WTC11 (cell line): ENCODE data around the gene MTX1.

Source experiments
- ATF3 ChIP-seq: sonication (generic); formaldehyde crosslinking; conservative IDR thresholded peaks from 2 replicates; pipeline ENCODE4 v1.8.1; 2022; ENCODE audit warnings: mild to moderate bottlenecking, missing genetic modification reagents
- ATF6 ChIP-seq: sonication (generic); formaldehyde crosslinking; IDR thresholded peaks from 2 replicates; pipeline ENCODE4 v1.8.1; 2023; ENCODE audit warnings: mild to moderate bottlenecking, missing genetic modification reagents
- CTCF ChIP-seq: fragments of 200-600 bp; IDR thresholded peaks from 2 replicates; pipeline ENCODE4 v1.8.0; 2022; ENCODE audit warnings: antibody characterized with exemption
- ELF4 ChIP-seq: sonication (generic); formaldehyde crosslinking; IDR thresholded peaks from 2 replicates; pipeline ENCODE4 v1.8.1; 2022; ENCODE audit warnings: low read depth, mild to moderate bottlenecking, moderate library complexity, missing genetic modification reagents
- ESRRA ChIP-seq: sonication (generic); formaldehyde crosslinking; IDR thresholded peaks from 2 replicates; pipeline ENCODE4 v1.8.1; 2022; ENCODE audit warnings: mild to moderate bottlenecking, missing genetic modification reagents, borderline replicate concordance
- SP1 ChIP-seq: sonication (generic); formaldehyde crosslinking; conservative IDR thresholded peaks from 2 replicates; pipeline ENCODE4 v1.8.1; 2022; ENCODE audit warnings: missing genetic modification reagents

DNA sequence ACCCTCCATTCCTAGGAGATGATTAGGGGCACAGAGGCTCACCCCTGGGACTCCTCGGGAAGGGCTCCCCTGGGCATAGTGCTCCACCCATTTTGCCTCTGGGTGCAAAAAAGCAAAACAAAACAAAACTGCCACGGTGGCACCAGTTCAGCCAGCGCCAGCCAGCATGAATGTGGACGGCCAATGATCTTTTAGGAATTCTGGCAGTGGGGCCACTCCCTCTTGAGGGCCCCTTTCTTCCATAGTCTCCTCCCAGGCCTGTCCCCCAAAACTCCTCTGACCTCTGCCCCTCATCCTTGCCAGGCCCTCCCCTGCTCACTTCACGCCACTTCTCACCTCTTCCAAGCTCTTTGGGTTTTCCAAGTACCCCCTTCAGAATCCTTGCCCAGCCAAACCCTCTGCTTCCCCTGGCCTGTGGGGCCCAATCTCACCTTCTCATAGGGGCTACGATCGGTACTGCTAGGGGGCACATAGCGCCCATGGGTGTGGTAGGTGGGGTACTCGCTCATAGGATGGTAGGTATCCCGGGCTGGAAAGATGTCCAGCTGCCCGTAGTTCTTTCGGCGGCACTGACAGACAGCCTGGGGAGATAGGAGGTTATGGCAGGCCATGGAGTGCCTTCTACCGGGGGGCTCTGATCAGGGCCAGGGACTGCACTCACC is 21.6 kb upstream of the MTX1 start:
- TF ChIP-seq ESRRA (CRISPR knock-in tag) (no peak), ATF3 (no peak), ELF4 (CRISPR knock-in tag) (no peak), CTCF (no peak), ATF6 (CRISPR knock-in tag) (no peak), SP1 (CRISPR knock-in tag) (no peak)
